HG03354 (cell line): ENCODE results near the gene PIF1.
"Not testable (repeated sequence)": the region's sequence is repeated elsewhere in the genome, so short reads cannot be mapped to it uniquely, and the experiment has no call there.

Experiments used
- ATAC-seq: cut with Tn5 transposase; IDR thresholded peaks from one replicate; pipeline ENCODE4 v1.9.1; 2021; ENCODE audit warnings: mild to moderate bottlenecking; ENCODE audit not compliant: unreplicated experiment, poor library complexity, severe bottlenecking

Gene PIF1

DNA sequence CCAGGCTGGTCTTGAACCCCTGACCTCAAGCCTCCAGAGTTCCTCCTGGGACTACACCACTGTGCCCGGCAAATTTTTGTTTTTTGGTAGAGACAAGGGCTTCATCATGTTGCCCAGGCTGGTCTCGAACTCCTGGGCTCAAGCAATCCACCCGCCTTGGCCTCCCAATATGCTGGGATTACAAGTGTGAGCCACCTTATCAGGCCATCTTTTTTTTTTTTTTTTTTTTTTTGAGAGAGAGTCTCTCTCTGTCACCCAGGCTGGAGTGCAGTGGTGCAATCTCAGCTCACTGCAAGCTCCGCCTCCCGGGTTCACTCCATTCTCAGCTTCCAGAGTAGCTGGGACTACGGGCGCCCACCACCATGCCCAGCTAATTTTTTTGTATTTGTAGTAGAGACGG, 11.2 kb downstream of the PIF1 start:
- ATAC-seq, result not testable (repeated sequence)

- ATAC-seq, result no peak
Measured at GRCh38 chr15:64813075-64813474, 12.4 kb downstream of the PIF1 start.

- no peak for ATAC-seq
Measured at GRCh38 chr15:64810497-64811326, 14.7 kb downstream of the PIF1 start.

DNA sequence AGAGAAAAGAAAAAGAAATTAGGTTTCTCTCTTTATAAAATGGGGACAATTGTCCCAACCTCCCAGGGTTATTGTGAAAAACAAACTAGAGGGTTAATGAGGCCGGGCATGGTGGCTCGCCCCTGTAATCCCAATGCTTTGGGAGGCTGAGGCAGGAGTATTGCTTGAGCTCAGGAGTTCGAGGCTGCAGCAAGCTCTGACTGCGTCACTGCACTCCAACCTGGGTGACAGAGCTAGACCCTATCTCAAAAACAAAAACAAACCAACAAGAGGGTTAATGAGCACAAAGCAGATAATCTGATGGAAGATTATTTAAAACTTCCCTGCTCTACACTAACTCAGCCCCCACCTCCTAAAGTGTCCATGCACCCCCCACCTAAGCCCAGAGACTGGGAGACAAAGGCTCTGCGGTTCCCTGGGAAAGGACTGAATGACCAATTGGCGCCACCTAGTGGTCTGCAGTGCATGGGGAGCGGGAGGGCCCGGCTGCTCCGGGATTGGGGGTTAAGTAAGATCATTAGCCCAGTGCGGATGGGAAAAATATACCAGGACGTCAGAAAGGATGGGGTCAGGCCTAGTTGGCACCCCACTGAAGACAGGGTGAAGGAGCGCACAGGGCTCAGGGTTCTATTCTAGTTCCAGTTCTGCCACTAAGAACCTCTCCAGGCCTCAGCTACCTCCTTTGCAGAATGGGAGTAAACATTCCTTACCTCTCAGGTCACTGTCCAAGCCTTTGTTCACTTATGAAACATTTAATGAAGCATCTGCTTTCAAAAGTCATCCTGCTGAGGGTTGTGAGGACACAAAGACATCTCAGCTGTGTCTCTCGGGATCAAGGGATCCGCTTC, 15.6 kb downstream of the PIF1 start:
- no peak for ATAC-seq

GRCh38 chr15:64808785-64809453, 16.5 kb downstream of the PIF1 start:
- no peak for ATAC-seq

DNA sequence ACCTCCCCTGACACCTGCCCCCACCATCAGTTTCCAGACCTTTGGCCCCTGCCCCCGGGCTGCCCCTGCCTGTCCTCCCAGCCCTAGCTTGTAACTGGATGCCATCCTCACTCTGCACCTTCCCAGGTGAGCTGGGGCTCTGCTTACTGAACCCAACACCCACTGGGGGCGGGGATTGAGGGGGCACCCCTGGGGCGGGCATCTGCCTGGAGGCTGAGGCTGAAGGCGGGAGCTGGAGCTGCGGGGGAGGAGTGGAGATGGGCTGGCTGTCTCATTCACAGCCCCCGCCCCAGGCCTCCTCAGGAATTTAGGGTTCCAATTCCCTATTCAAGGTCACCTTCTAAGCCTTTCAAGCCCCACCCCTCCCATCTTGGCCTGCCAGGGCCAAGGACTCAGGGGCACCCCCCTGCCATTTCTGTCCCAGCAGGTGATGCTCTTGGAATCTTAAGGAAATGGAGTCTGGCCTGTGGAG, 17.7 kb downstream of the PIF1 start:
- no peak for ATAC-seq

GRCh38 chr15:64807051-64807749, 18.2 kb downstream of the PIF1 start:
- no peak for ATAC-seq

DNA sequence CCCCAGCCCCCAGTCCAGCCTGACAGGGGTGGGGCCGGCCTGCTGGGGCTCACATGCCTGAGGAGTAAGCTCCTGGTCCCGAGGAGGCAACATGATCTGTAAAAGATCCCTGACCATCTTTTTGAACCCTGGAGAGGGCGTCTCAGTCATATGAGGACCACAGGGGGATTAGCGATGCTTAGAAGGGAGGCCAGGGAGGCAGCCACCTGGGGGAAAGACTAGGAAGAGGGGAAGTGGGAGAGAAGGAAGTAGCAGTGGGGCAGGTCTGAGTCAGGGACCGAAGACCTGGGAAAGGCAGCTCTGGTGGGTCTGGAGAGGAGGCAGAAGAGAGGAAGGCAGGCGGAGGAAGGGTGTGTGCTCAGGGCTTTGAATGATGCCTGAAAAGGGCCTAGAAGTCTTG, 18.9 kb downstream of the PIF1 start:
- no peak for ATAC-seq

DNA sequence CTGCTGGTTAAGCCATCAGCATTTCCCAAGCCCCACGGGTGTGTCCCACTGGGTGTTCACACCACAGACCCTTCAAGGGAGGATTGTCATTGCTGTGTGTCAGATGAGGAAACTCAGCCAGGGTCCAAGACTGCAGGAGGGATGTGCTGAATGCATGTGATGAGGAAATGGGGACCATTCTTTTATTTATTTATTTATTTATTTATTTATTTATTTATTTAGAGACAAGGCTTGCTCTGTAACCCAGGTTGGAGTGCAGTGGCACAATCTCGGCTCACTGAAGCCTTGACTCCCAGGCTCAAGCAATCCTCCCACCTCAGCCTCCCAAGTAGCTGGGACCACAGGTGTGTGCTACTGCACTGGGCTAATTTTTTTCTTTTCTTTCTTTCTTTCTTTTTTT, 20.8 kb downstream of the PIF1 start:
- ATAC-seq, result no peak

GRCh38 chr15:64803526-64803925, 21.9 kb downstream of the PIF1 start:
- no peak for ATAC-seq

DNA sequence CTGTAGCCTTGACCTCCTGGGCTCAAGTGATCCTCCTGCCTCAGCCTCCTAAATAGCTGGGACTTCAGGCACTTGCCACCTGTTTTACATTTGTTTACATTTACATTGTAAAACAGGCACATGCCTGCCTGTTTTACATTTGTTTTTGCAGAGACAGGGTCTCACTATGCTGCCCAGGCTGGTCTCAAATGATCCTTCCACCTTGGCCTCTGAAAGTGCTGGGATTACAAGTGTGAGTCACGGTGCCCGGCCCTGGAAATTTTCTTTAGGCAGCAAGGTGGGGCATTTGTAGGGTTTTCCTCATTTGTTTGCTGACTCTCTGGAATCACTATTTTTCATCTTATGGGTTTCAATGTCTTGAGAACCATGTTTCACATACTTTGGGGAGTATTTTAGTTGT, 25.0 kb downstream of the PIF1 start:
- no peak for ATAC-seq

GRCh38 chr15:64798905-64799304, 26.5 kb downstream of the PIF1 start:
- not testable (repeated sequence) for ATAC-seq

DNA sequence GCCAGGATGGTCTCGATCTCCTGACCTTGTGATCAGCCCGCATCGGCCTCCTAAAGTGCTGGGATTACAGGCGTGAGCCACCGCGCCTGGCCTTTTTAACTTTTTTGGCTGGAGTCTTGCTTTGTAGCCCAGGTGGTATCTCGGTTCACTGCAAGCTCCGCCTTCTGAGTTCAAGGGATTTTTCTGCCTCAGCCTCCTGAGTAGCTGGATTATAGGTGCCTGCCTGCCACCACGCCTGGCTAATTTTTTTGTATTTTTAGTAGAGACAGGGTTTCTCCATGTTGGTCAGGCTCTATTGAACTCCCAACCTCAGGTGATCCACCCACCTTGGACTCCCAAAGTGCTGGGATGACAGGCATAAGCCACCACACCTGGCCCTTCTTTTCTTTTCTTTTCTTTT, 29.5 kb downstream of the PIF1 start:
- ATAC-seq, result not testable (repeated sequence)

GRCh38 chr15:64795299-64795698, 30.1 kb downstream of the PIF1 start:
- not testable (repeated sequence) for ATAC-seq

DNA sequence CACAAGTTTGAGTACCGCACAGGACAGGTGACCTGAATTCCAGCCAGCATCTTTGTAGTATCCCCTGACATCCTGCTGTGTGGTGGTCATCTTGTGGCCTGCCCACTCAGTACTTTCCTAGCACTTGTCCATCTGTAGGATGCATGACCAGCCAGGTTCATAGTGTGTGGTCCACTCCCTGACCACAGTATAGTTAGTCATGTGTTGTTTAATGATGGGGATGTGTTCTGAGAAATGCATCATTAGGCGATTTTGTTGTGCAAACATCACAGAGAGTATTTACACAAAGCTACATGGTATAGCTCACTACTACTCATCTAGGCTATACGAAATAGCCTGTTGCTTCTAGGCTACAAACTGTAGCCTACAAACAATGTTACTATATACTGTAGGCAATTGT, 33.2 kb downstream of the PIF1 start:
- no peak for ATAC-seq

GRCh38 chr15:64791401-64791800, 34.0 kb downstream of the PIF1 start:
- ATAC-seq, result no peak

GRCh38 chr15:64783796-64784195, 41.7 kb downstream of the PIF1 start:
- ATAC-seq, result no peak

DNA sequence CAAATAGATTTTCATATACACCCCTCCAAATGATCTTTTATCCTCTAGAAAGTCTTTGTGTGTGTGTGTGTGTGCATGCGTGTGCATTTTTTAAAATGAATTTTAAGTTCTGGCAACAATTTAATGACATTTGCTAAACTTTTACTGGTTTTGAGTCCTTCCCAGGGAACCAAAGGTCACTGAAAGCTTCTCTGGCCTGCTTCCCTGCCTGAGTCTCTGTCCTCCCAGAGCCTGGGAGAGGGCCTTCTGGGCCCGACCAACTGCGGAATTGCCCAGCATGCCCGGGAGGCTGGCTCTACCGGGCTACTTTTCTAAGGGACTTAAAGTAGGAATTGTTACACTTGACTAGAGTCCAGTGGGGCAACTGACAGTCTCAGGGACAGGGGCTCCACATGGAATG, 42.7 kb downstream of the PIF1 start:
- ATAC-seq, result no peak

- no peak for ATAC-seq
Measured at GRCh38 chr15:64781299-64781698, 44.1 kb downstream of the PIF1 start.
